GM23338 (cell line): ENCODE measurements around the gene PLAAT5. TPM values are rescaled to one million over a fixed set of nuclear protein-coding genes. Genes with fewer than 3 reads are reported as not detected.

Experiments used
- ATAC-seq: fragments of 200-7000 bp; cut with Tn5 transposase; 3 replicates; pipeline ENCODE4 v1.9.1; 2020
- DNase-seq: peaks from one replicate; pipeline ENCODE4 v3.0.0-alpha.2; 2015; ENCODE audit warnings: low spot score
- H2AFZ ChIP-seq: fragments of 200-600 bp; sonication (generic); 2 replicates; pipeline ENCODE4 v1.8.0; 2016; ENCODE audit warnings: antibody characterized with exemption, mild to moderate bottlenecking, moderate library complexity
- H3F3A ChIP-seq: fragments of 200-600 bp; sonication (generic); replicated peaks from 2 replicates; pipeline ENCODE4 v1.8.0; 2017; ENCODE audit warnings: antibody characterized with exemption, mixed run types, low read depth
- H3K27ac ChIP-seq: fragments of 200-600 bp; sonication (generic); 2 replicates; pipeline ENCODE4 v1.6.1; 2016; ENCODE audit warnings: low read depth
- H3K27me3 ChIP-seq: fragments of 200-600 bp; sonication (generic); 2 replicates; pipeline ENCODE4 v1.8.0; 2016; ENCODE audit warnings: mild to moderate bottlenecking, mixed run types, moderate library complexity; ENCODE audit not compliant: insufficient read depth
- H3K36me3 ChIP-seq: fragments of 200-600 bp; sonication (generic); 2 replicates; pipeline ENCODE4 v1.8.0; 2016; ENCODE audit warnings: mild to moderate bottlenecking; ENCODE audit not compliant: insufficient read depth
- H3K4me1 ChIP-seq: fragments of 200-600 bp; sonication (generic); 2 replicates; pipeline ENCODE4 v1.8.0; 2016; ENCODE audit warnings: mild to moderate bottlenecking, moderate library complexity; ENCODE audit not compliant: insufficient read depth
- H3K4me2 ChIP-seq: fragments of 200-600 bp; sonication (generic); 2 replicates; pipeline ENCODE4 v1.7.1; 2017; ENCODE audit warnings: mixed run types
- H3K4me3 ChIP-seq: fragments of 200-600 bp; sonication (generic); 2 replicates; pipeline ENCODE4 v1.6.1; 2016; ENCODE audit warnings: mixed run types
- H3K79me2 ChIP-seq: fragments of 200-600 bp; sonication (generic); replicated peaks from 2 replicates; pipeline ENCODE4 v1.8.0; 2017; ENCODE audit warnings: mild to moderate bottlenecking; ENCODE audit not compliant: insufficient read depth
- H3K9me2 ChIP-seq: fragments of 200-600 bp; sonication (generic); 2 replicates; pipeline ENCODE4 v1.8.0; 2017; ENCODE audit not compliant: insufficient read depth
- H4K20me1 ChIP-seq: fragments of 200-600 bp; sonication (generic); replicated peaks from 2 replicates; pipeline ENCODE4 v1.8.0; 2017; ENCODE audit warnings: mild to moderate bottlenecking; ENCODE audit not compliant: insufficient read depth
- H3K27ac Mint-ChIP-seq: 2 replicates; pipeline ENCODE4 v1.8.0; 2020; ENCODE audit warnings: inconsistent platforms, mild to moderate bottlenecking, moderate library complexity, mixed read lengths
- H3K27me3 Mint-ChIP-seq: 3 replicates; pipeline ENCODE4 v1.8.0; 2022; ENCODE audit warnings: low read depth, mild to moderate bottlenecking, moderate library complexity, mixed read lengths, inconsistent platforms; ENCODE audit not compliant: insufficient read depth, poor library complexity
- H3K36me3 Mint-ChIP-seq: 3 replicates; pipeline ENCODE4 v1.8.0; 2021; ENCODE audit warnings: low read depth, mild to moderate bottlenecking, inconsistent platforms, moderate library complexity, mixed read lengths
- H3K4me1 Mint-ChIP-seq: 3 replicates; pipeline ENCODE4 v1.8.0; 2020; ENCODE audit warnings: mild to moderate bottlenecking, inconsistent platforms, mixed read lengths
- H3K4me3 Mint-ChIP-seq: 3 replicates; pipeline ENCODE4 v1.8.0; 2021; ENCODE audit warnings: moderate library complexity, mild to moderate bottlenecking, inconsistent platforms, mixed read lengths
- H3K9me3 Mint-ChIP-seq: 3 replicates; pipeline ENCODE4 v1.8.0; 2020; ENCODE audit warnings: moderate library complexity, mild to moderate bottlenecking, inconsistent platforms, mixed read lengths
- JUNB ChIP-seq: IDR thresholded peaks from one replicate; pipeline ENCODE4 v1.6.1; 2016; ENCODE audit warnings: antibody characterized with exemption; ENCODE audit not compliant: unreplicated experiment
- NANOG ChIP-seq: IDR thresholded peaks from 2 replicates; pipeline ENCODE4 v1.6.1; 2016; ENCODE audit warnings: antibody characterized with exemption, borderline replicate concordance
- POLR2AphosphoS5 ChIP-seq: IDR thresholded peaks from 2 replicates; pipeline ENCODE4 v1.6.1; 2016; ENCODE audit warnings: antibody characterized with exemption, low read depth
- ZNF114 ChIP-seq: fragments of 250-450 bp; sonication (Bioruptor Pico); IDR thresholded peaks from 2 replicates; pipeline ENCODE4 v1.5.0; 2020; ENCODE audit warnings: mild to moderate bottlenecking, moderate library complexity
- ZNF331 ChIP-seq: fragments of 250-450 bp; sonication (Bioruptor Pico); IDR thresholded peaks from 2 replicates; pipeline ENCODE4 v1.5.0; 2020; ENCODE audit warnings: low read depth, mild to moderate bottlenecking, moderate library complexity
- polyA plus RNA-seq: library from polyadenylated mRNA; unstranded; fragments of >200 nt; fragmentation: Nextera tagmentation; extraction: Ambion mirVana; gene quantifications from 2 replicates; pipeline ENCODE4 v1.2.1, GENCODE V29; 2016
- total RNA-seq: library from RNA; depleted of rRNA; stranded (reverse); fragments of >200 nt; shearing (Covaris generic); gene quantifications from 2 replicates; pipeline ENCODE4 v1.2.3, GENCODE V29; 2014
- TF ChIP-seq, protein P1 (sequence below): fragments of 250-450 bp; sonication (Bioruptor Pico); IDR thresholded peaks from 2 replicates; pipeline ENCODE4 v1.5.0; 2020; ENCODE audit warnings: mild to moderate bottlenecking, moderate library complexity

Gene PLAAT5
- total and polyA plus RNA-seq, 2 experiments from 2014 or later, result 7.7 to 11.6 TPM

DNA sequence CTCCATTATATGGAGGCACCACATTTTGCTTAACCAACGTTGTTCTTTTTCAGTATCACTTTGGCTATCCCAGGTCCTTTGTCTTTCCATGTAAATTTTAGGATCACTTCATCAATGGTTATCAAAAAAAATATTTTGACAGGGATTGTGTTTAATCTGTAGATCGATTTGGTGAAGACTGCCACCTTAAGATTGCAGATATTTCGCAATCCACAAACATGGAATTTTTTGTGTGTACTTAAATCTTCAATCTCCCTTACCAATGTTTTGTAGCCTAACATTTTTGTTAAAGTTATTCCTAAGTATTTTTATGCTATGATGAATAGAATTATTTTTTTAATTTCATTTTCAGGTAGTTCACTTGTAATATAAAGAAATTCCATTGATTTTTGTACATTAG lies 18.6 kb downstream of the PLAAT5 start (continued):
- no peak for TF ChIP-seq POLR2AphosphoS5
- no peak for TF ChIP-seq ZNF114 (CRISPR knock-in tag)
- no peak for TF ChIP-seq JUNB
- no peak for TF ChIP-seq ZNF331
- no peak for TF ChIP-seq NANOG
- TF ChIP-seq, protein P1, sequence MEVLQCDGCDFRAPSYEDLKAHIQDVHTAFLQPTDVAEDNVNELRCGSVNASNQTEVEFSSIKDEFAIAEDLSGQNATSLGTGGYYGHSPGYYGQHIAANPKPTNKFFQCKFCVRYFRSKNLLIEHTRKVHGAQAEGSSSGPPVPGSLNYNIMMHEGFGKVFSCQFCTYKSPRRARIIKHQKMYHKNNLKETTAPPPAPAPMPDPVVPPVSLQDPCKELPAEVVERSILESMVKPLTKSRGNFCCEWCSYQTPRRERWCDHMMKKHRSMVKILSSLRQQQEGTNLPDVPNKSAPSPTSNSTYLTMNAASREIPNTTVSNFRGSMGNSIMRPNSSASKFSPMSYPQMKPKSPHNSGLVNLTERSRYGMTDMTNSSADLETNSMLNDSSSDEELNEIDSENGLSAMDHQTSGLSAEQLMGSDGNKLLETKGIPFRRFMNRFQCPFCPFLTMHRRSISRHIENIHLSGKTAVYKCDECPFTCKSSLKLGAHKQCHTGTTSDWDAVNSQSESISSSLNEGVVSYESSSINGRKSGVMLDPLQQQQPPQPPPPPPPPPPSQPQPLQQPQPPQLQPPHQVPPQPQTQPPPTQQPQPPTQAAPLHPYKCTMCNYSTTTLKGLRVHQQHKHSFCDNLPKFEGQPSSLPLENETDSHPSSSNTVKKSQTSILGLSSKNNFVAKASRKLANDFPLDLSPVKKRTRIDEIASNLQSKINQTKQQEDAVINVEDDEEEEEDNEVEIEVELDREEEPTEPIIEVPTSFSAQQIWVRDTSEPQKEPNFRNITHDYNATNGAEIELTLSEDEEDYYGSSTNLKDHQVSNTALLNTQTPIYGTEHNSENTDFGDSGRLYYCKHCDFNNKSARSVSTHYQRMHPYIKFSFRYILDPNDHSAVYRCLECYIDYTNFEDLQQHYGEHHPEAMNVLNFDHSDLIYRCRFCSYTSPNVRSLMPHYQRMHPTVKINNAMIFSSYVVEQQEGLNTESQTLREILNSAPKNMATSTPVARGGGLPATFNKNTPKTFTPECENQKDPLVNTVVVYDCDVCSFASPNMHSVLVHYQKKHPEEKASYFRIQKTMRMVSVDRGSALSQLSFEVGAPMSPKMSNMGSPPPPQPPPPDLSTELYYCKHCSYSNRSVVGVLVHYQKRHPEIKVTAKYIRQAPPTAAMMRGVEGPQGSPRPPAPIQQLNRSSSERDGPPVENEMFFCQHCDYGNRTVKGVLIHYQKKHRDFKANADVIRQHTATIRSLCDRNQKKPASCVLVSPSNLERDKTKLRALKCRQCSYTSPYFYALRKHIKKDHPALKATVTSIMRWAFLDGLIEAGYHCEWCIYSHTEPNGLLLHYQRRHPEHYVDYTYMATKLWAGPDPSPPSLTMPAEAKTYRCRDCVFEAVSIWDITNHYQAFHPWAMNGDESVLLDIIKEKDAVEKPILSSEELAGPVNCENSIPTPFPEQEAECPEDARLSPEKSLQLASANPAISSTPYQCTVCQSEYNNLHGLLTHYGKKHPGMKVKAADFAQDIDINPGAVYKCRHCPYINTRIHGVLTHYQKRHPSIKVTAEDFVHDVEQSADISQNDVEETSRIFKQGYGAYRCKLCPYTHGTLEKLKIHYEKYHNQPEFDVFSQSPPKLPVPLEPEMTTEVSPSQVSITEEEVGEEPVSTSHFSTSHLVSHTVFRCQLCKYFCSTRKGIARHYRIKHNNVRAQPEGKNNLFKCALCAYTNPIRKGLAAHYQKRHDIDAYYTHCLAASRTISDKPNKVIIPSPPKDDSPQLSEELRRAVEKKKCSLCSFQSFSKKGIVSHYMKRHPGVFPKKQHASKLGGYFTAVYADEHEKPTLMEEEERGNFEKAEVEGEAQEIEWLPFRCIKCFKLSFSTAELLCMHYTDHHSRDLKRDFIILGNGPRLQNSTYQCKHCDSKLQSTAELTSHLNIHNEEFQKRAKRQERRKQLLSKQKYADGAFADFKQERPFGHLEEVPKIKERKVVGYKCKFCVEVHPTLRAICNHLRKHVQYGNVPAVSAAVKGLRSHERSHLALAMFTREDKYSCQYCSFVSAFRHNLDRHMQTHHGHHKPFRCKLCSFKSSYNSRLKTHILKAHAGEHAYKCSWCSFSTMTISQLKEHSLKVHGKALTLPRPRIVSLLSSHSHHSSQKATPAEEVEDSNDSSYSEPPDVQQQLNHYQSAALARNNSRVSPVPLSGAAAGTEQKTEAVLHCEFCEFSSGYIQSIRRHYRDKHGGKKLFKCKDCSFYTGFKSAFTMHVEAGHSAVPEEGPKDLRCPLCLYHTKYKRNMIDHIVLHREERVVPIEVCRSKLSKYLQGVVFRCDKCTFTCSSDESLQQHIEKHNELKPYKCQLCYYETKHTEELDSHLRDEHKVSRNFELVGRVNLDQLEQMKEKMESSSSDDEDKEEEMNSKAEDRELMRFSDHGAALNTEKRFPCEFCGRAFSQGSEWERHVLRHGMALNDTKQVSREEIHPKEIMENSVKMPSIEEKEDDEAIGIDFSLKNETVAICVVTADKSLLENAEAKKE (CRISPR knock-in tag), result no peak

DNA sequence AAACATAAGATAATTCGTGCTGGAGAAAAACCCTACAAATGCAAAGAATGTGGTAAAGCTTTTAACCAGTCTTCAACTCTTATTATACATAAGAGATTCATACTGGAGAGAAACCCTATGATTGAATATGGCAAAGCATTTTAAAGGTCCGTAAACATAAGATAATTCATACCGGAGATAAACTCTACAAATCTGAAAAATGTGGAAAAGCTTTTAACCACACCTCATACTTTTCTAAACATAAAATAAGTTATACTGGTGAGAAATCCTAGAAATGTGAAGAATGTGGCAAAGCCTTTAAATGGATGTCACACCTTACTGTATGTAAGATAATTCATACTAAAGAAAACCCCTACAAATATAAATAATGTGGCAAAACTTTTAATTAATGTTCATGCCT lies 20.7 kb downstream of the PLAAT5 start:
- H3K4me3 ChIP-seq, result no peak overlapping the region
- H3K4me2 ChIP-seq, result no peak overlapping the region
- H3K4me1 ChIP-seq, result no peaks in the 10 kb centered on the region
- no peak overlapping the region for H2AFZ ChIP-seq
- H3K9me2 ChIP-seq, result peaks cover 17% of the 10 kb centered on the region
- no peaks in the 10 kb centered on the region for H3F3A ChIP-seq
- ATAC-seq (no peak), DNase-seq (no peak)
- peaks cover 8% of the 10 kb centered on the region; the same call in 2 of the 3 replicates for H3K9me3 Mint-ChIP-seq
- peaks cover 3% of the 10 kb centered on the region; the same call in 1 of the 3 replicates for H3K36me3 Mint-ChIP-seq
- no peaks in the 10 kb centered on the region for H3K4me1 Mint-ChIP-seq
- no peaks in the 10 kb centered on the region for H3K79me2 ChIP-seq
- no peak overlapping the region for H3K27ac ChIP-seq
- H3K36me3 ChIP-seq, result no peaks in the 10 kb centered on the region; the same call in 1 of the 2 replicates
- H3K27me3 Mint-ChIP-seq, result no peaks in the 10 kb centered on the region
- no peak overlapping the region for H3K4me3 Mint-ChIP-seq
- TF ChIP-seq JUNB (no peak), ZNF114 (CRISPR knock-in tag) (no peak)
- H4K20me1 ChIP-seq, result no peaks in the 10 kb centered on the region
- H3K27ac Mint-ChIP-seq, result no peak overlapping the region
- no peaks in the 10 kb centered on the region for H3K27me3 ChIP-seq
